Lung (tissue), 12 donors: Measurements from ENCODE around the gene RNF220. TPM values are rescaled to one million over a fixed set of nuclear protein-coding genes. Genes with fewer than 3 reads are reported as not detected.
A peak's percentile ranks its signal among the peaks of the same experiment; 100 is the strongest.

Experiments used
- ATAC-seq: fragments of 200-7000 bp; cut with Tn5 transposase; one replicate; pipeline ENCODE4 v1.9.1; 2020; ENCODE audit warnings: moderate number of reproducible peaks; ENCODE audit not compliant: insufficient read depth, low FRiP score
- DNase-seq, 3 donors: peaks; one replicate each; pipeline ENCODE4 v3.0.0-alpha.2; 2013 to 2017
- H3K27ac ChIP-seq, 2 donors: one replicate each; pipeline ENCODE4 v1.5.1; 2013; ENCODE audit warnings: mild to moderate bottlenecking in 2 of 2, moderate library complexity in 2 of 2, control low read depth in 1 of 2, inconsistent platforms in 1 of 2, low read depth in 1 of 2, low read length in 1 of 2
- H3K27me3 ChIP-seq, 3 donors: one replicate each; pipeline ENCODE4 v1.5.1; 2013; ENCODE audit warnings: low read length in 2 of 3; ENCODE audit not compliant: control insufficient read depth in 3 of 3, insufficient read depth in 3 of 3
- H3K36me3 ChIP-seq, 4 donors: one replicate each; pipeline ENCODE4 v1.5.1; 2013; ENCODE audit warnings: low read length in 4 of 4, mild to moderate bottlenecking in 1 of 4, moderate library complexity in 1 of 4; ENCODE audit not compliant: control insufficient read depth in 4 of 4, insufficient read depth in 4 of 4
- H3K4me1 ChIP-seq, 5 donors: one replicate each; pipeline ENCODE4 v1.5.1; 2013; ENCODE audit warnings: low read length in 5 of 5, mild to moderate bottlenecking in 2 of 5, moderate library complexity in 1 of 5; ENCODE audit not compliant: control insufficient read depth in 5 of 5, insufficient read depth in 5 of 5
- H3K4me3 ChIP-seq: one replicate; pipeline ENCODE4 v1.5.1; 2013; ENCODE audit warnings: mild to moderate bottlenecking, control low read depth, moderate library complexity
- H3K9ac ChIP-seq, 2 donors: one replicate each; pipeline ENCODE4 v1.5.1; 2013; ENCODE audit warnings: low read length in 2 of 2, control low read depth in 1 of 2; ENCODE audit not compliant: insufficient read depth in 1 of 2
- H3K9me3 ChIP-seq, 4 donors: one replicate each; pipeline ENCODE4 v1.5.1; 2013; ENCODE audit warnings: low read length in 3 of 4, mild to moderate bottlenecking in 1 of 4, moderate library complexity in 1 of 4; ENCODE audit not compliant: control insufficient read depth in 4 of 4, insufficient read depth in 3 of 4
- CTCF ChIP-seq: IDR thresholded peaks from 2 replicates; pipeline ENCODE4 v1.5.1; 2012; ENCODE audit warnings: mild to moderate bottlenecking; ENCODE audit errors: control extremely low read depth, extremely low read depth
- WGBS, 2 donors: extraction: QIAGEN DNeasy Blood & Tissue Kit; methylation state at CpG; one replicate each; pipeline ENCODE4 v1.1.7; 2013; 5-methylcytosine and 5-hydroxymethylcytosine counted together
- polyA plus RNA-seq, 2 donors: library from polyadenylated mRNA; stranded (reverse); fragments of 200-250 nt; gene quantifications; one replicate each; pipeline ENCODE4 v1.2.1, GENCODE V29; 2013
- total RNA-seq, 2 donors: library from RNA; depleted of rRNA in 1 of 2; stranded (reverse); fragments of >200 nt in 1 of 2; gene quantifications; one replicate each; pipeline ENCODE4 v1.2.1, GENCODE V29; 2014 to 2021
- donor health status: control.
- donor health status: control.
- donor health status: Bipolar disorder and iron deficiency.
- donor health status: healthy.
- donor health status: DM: yes; HTN: yes; CAD: no.

RNF220 gene
- total and polyA plus RNA-seq, 4 donors, result 44.9 to 75.8 (median 69.5) TPM

DNA sequence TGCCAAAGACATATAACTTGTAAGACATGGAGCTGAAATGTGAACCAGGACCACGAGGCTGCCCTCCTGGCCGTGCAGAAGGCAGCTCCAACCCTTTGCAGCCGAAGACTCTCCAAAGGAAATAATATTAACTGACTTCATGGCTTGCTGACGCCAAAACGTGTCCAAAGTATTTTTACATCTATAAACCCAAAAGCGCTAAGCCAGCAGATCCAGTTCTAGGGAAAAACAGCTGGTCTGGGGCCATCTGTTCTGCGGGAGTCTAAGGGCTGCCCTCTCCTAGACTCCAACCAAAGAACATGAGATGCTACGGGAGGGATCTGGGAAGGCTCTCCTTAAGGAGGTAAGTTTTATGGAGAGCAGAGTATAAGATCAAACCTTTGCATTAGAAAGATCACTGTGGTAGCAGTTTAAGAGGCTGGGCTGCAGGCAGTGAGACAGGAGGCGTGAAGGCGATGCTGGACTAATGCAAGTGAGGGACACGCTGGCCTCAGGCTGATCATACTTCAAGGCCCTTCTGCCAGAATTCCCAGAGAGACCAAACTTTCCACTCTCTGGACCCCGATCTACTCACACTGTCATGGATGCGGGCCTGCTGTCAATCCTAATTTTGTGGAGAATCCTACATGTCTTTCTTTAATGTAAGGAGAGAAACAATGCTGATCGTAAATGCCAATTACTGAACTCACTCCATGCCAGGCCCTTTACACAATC, 268.1 kb downstream of the RNF220 start:
- WGBS, 2 donors, result 74 to 77% methylated on average over 14 of the region's 14 CpGs
- H3K4me3 ChIP-seq, result peak overlapping the region; percentile 46
- no peaks in the 10 kb centered on the region for H3K36me3 ChIP-seq
- no peak for TF ChIP-seq CTCF
- no peaks in the 10 kb centered on the region for H3K27me3 ChIP-seq
- DNase-seq, result peak in 2 of 3 donors; percentile 22 to 24
- peak overlapping the region; percentile 78 to 83 for H3K9ac ChIP-seq
- H3K4me1 ChIP-seq, result peaks cover 5 to 21% (median 10%) of the 10 kb centered on the region in 5 donors
- no peaks in the 10 kb centered on the region for H3K9me3 ChIP-seq
- H3K27ac ChIP-seq, result peak overlapping the region; percentile 79 to 92
- no peak for ATAC-seq

DNA sequence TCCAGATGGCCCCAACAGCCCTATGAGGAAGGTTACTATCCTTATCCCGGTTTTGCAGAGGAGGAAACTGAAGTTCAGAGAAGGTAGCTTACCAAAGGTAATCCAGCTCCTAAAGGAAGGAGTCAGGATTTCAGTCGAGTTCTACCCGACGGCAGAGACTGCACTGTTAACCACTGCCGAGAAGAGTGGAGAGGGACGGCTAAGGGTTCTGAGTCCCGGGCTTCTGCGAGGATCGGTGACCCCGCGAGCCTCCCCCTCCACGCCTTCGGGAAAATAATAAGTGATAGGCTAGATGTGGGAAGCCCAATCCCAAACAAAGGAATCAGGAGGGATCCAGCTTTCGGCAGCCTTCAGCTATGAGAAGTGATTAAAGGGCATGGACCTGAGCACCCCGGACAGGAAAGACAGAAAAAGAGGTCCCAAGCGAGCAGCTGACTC, 268.6 kb downstream of the RNF220 start:
- ATAC-seq, result no peak

DNA sequence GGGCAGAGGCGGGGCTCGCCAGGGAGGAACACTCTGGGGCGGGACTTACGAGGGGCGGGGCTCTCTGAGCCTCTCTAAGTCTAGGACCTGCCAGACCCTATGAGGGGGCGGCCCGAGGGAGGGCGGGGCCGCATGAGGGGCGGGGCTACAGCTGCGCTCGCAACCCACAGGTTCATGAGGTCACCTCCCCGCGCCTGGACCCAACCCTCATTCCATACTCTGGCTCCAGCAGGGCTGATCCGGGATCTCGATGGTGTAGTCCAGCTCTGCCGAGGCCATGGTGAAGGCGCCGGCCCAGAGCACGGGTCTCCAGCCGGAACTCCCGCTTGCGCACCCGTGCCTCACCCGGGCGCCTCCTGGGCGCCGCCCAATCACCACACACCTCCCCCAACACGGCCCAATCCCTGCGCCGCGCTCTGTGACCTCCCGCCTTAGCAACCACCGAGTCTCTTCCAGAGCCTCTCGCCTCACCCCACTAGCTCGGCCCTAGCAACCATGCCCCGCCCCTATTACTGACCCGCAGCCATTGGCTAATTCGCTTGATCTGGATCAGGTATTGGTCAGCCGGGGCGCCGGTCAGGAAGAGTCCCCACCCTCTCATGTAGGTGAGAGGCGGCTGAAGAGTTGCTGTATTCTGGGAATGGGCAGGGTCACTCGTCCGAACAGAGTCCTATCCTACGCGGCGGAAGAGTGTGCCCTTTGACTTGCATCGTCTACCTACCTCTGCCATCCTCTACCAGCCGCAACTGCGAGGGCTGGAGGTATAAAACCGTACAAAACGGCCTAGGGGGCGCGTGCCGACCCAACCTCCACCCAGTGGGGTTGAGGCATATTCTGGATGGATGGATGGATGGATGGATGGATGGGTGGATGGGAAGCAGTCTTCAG, 269.3 kb downstream of the RNF220 start, which contains the start of the genes ARMH1 and TMEM53:
Gene ARMH1 (plus strand): TSS at position 602 of the 888 bp plus-strand sequence. CDS start 14,984 bp downstream, outside the sequence.
Gene TMEM53 (minus strand): TSS at position 369 of the 888 bp plus-strand sequence. CDS start 90 bp downstream, at position 279.
- H3K9me3 ChIP-seq, result no peaks in the 10 kb centered on the region
- ATAC-seq (peak; percentile 95), DNase-seq (peak; percentile 99 to 100 (median 100))
- no peak for TF ChIP-seq CTCF
- 1 to 2% methylated on average over 55 to 56 of the region's 56 CpGs for WGBS, 2 donors
- H3K27me3 ChIP-seq, result no peaks in the 10 kb centered on the region
- H3K4me3 ChIP-seq, result peak within 1 kb of the TSS; percentile 55
- peak within 1 kb of the TSS; percentile 80 to 98 for H3K27ac ChIP-seq
- peak within 1 kb of the TSS; percentile 78 to 83 for H3K9ac ChIP-seq
- no peaks in the 10 kb centered on the region for H3K36me3 ChIP-seq
- H3K4me1 ChIP-seq, result peaks cover 5 to 21% (median 10%) of the 10 kb centered on the region in 5 donors

More for the DNA sequence above, 268.6 kb downstream of the RNF220 start:
- DNase-seq, result no peak
- WGBS, 2 donors, result 0 to 1% methylated on average over 16 of the region's 16 CpGs
- Histone ChIP-seq H3K36me3 (no peaks in the 10 kb centered on the region), H3K9me3 (no peaks in the 10 kb centered on the region), H3K4me1 (peaks cover 5 to 21% (median 10%) of the 10 kb centered on the region in 5 donors), H3K27ac (peak overlapping the region; percentile 79 to 92), H3K4me3 (peak overlapping the region; percentile 46), H3K9ac (peak overlapping the region; percentile 78 to 83), H3K27me3 (no peaks in the 10 kb centered on the region)
- TF ChIP-seq CTCF, result no peak
